Lower lobe of right lung (tissue), 2 donors: ENCODE data around the gene TBC1D24. TPM values are rescaled to one million over a fixed set of nuclear protein-coding genes. Genes with fewer than 3 reads are reported as not detected.
"Not testable (repeated sequence)": the region's sequence is repeated elsewhere in the genome, so short reads cannot be mapped to it uniquely, and the experiment has no call there.

Experiments
- ATAC-seq, 2 donors: fragments of 200-7000 bp; cut with Tn5 transposase; one replicate each; pipeline ENCODE4 v1.9.1; 2020 to 2022; ENCODE audit warnings: mild to moderate bottlenecking in 2 of 2, moderate library complexity in 2 of 2
- DNase-seq: peaks from one replicate; pipeline ENCODE4 v3.0.0-alpha.2; 2020
- H3K27ac ChIP-seq: fragments of 200-600 bp; one replicate; pipeline ENCODE4 v1.8.0; 2022
- H3K27me3 ChIP-seq: fragments of 200-600 bp; one replicate; pipeline ENCODE4 v1.8.0; 2022; ENCODE audit warnings: low read depth
- H3K36me3 ChIP-seq: fragments of 200-600 bp; one replicate; pipeline ENCODE4 v1.8.0; 2022; ENCODE audit warnings: mild to moderate bottlenecking
- H3K4me1 ChIP-seq: fragments of 200-600 bp; one replicate; pipeline ENCODE4 v1.8.0; 2022
- H3K4me3 ChIP-seq: fragments of 200-600 bp; one replicate; pipeline ENCODE4 v1.8.0; 2022; ENCODE audit warnings: mild to moderate bottlenecking
- H3K9me3 ChIP-seq: fragments of 200-600 bp; one replicate; pipeline ENCODE4 v1.8.0; 2022
- CTCF ChIP-seq: fragments of 200-600 bp; IDR thresholded peaks from one replicate; pipeline ENCODE4 v1.8.0; 2022; ENCODE audit warnings: antibody characterized with exemption, mild to moderate bottlenecking
- intact Hi-C: fragments of 100-400 bp; cut with DNase I; formaldehyde crosslinking; loops from one replicate; pipeline ENCODE4 v1.11.0; 2022
- total RNA-seq: library from RNA; stranded (reverse); fragmentation: NEBNext Ultra II Directional; extraction: Animal tissue kit (Norgen Biotek cat#: 25700); gene quantifications from one replicate; pipeline ENCODE4 v1.2.1, GENCODE V29; 2021
- donor health status: DM: no; HTN: yes; CAD: no; lungs with severe emphysema.

The TBC1D24 gene
- total RNA-seq, 1 donor from 2014 or later: 40.2 TPM

- DNase-seq (no peak), ATAC-seq (no peak)
- Histone ChIP-seq H3K27ac (peak overlapping the region; percentile 98), H3K4me1 (peaks cover 26% of the 10 kb centered on the region), H3K27me3 (no peaks in the 10 kb centered on the region), H3K9me3 (no peaks in the 10 kb centered on the region), H3K4me3 (no peak overlapping the region), H3K36me3 (peaks cover 14% of the 10 kb centered on the region)
- no peak for TF ChIP-seq CTCF
- intact Hi-C loops: no loop called here
Measured at GRCh38 chr16:2533912-2534311, 59.0 kb downstream of the TBC1D24 start.

- peaks cover 30% of the 10 kb centered on the region for H3K4me1 ChIP-seq
- H3K4me3 ChIP-seq, H3K36me3 ChIP-seq, H3K27ac ChIP-seq, H3K27me3 ChIP-seq, DNase-seq, H3K9me3 ChIP-seq, intact Hi-C loops, ATAC-seq: not testable (repeated sequence)
Measured at GRCh38 chr16:2534335-2534734, 59.4 kb downstream of the TBC1D24 start.

- intact Hi-C loops: no loop called here
- DNase-seq (peak; percentile 55), ATAC-seq (no peak)
- Histone ChIP-seq H3K27ac (peak overlapping the region; percentile 39), H3K4me1 (peaks cover 43% of the 10 kb centered on the region), H3K9me3 (no peaks in the 10 kb centered on the region), H3K36me3 (peaks cover 12% of the 10 kb centered on the region), H3K27me3 (no peaks in the 10 kb centered on the region), H3K4me3 (no peak overlapping the region)
- TF ChIP-seq CTCF: no peak
Measured at GRCh38 chr16:2535625-2536013, 60.7 kb downstream of the TBC1D24 start.

- Histone ChIP-seq H3K27me3 (no peaks in the 10 kb centered on the region), H3K9me3 (no peaks in the 10 kb centered on the region), H3K4me3 (peak within 1 kb of the TSS; percentile 66), H3K4me1 (peaks cover 45% of the 10 kb centered on the region), H3K36me3 (peaks cover 12% of the 10 kb centered on the region), H3K27ac (peak within 1 kb of the TSS; percentile 91)
- DNase-seq (peak; percentile 95), ATAC-seq (peak; percentile 95 to 96)
- intact Hi-C loops: no loop called here
- no peak for TF ChIP-seq CTCF
Measured at GRCh38 chr16:2537451-2538379, 62.8 kb downstream of the TBC1D24 start, which contains the start of gene PDPK1. TSS of gene PDPK1 (plus strand) at chr16:2538021. CDS start at chr16:2538113, 92 bp downstream.

GRCh38 chr16:2539192-2539844, 64.4 kb downstream of the TBC1D24 start:
- DNase-seq, intact Hi-C loops, H3K27ac ChIP-seq, H3K9me3 ChIP-seq, H3K27me3 ChIP-seq, ATAC-seq: not testable (repeated sequence)
- peaks cover 12% of the 10 kb centered on the region for H3K36me3 ChIP-seq
- peak overlapping the region; percentile 56 for H3K4me3 ChIP-seq
- peaks cover 45% of the 10 kb centered on the region for H3K4me1 ChIP-seq

- intact Hi-C loops, H3K4me3 ChIP-seq, ATAC-seq, H3K9me3 ChIP-seq, H3K27ac ChIP-seq, H3K27me3 ChIP-seq: not testable (repeated sequence)
- peak; percentile 55 for DNase-seq
- peaks cover 12% of the 10 kb centered on the region for H3K36me3 ChIP-seq
- peak; percentile 36 for TF ChIP-seq CTCF
- H3K4me1 ChIP-seq: peaks cover 45% of the 10 kb centered on the region
Measured at GRCh38 chr16:2539845-2540458, 65.0 kb downstream of the TBC1D24 start.

DNA sequence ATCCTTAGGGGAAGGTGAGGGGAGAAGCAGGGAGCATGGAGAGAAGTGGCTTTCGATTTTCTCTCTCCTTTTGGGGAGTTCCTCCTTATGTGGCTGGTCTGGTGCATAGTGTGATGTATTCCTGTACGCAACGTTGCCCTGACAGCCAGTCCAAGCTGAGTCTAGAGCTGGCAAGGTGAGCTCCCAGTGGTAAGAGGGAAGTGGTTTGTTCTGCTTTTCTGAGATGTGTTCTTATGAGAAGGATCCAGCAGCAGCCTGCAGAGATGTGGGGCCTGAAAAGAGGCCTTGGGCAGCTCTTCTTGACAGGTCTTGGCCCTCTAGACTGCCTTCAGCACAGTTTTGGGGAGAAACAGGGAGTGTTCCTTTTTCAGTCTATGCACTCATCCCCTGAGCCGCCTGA, 66.0 kb downstream of the TBC1D24 start:
- Histone ChIP-seq H3K4me1 (peaks cover 42% of the 10 kb centered on the region), H3K36me3 (peaks cover 12% of the 10 kb centered on the region)
- DNase-seq, intact Hi-C loops, H3K9me3 ChIP-seq, H3K4me3 ChIP-seq, ATAC-seq, H3K27ac ChIP-seq, H3K27me3 ChIP-seq: not testable (repeated sequence)

- intact Hi-C loops, H3K27ac ChIP-seq, H3K27me3 ChIP-seq, ATAC-seq, H3K9me3 ChIP-seq, H3K4me3 ChIP-seq: not testable (repeated sequence)
- Histone ChIP-seq H3K36me3 (peaks cover 12% of the 10 kb centered on the region), H3K4me1 (peaks cover 37% of the 10 kb centered on the region)
- DNase-seq: peak; percentile 34
Measured at GRCh38 chr16:2541409-2541808, 66.5 kb downstream of the TBC1D24 start.

DNA sequence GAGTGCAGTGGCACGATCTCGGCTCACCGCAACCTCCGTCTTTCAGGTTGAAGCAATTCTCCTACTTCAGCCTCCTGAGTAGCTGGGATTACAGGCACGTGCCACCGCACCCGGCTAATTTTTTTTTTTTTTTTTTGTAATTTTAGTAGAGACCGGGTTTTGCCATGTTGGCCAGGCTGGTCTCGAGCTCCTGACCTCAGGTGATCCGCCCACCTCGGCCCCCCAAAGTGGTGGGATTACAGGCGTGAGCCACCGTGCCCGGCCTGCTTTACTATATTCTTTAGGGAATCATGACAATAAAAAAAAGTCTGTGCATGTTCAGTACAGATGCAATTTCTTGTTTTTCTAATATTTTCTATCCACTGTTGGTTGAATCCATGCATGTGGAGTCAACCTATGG, 68.8 kb downstream of the TBC1D24 start:
- H3K4me1 ChIP-seq: peaks cover 28% of the 10 kb centered on the region
- H3K9me3 ChIP-seq, H3K27ac ChIP-seq, ATAC-seq, H3K4me3 ChIP-seq, intact Hi-C loops, H3K27me3 ChIP-seq: not testable (repeated sequence)
- peak; percentile 32 for DNase-seq
- peaks cover 12% of the 10 kb centered on the region for H3K36me3 ChIP-seq
